Mesothelial cell of epicardium (in vitro differentiated cells): ENCODE measurements around the gene ZNF541. TPM values are rescaled to one million over a fixed set of nuclear protein-coding genes. Genes with fewer than 3 reads are reported as not detected.
"Not testable (repeated sequence)": the region's sequence is repeated elsewhere in the genome, so short reads cannot be mapped to it uniquely, and the experiment has no call there.

Source experiments
- DNase-seq, 2 experiments: peaks; one replicate each; pipeline ENCODE4 v3.0.0; 2021; ENCODE audit warnings: low spot score in 2 of 2; ENCODE audit not compliant: unreplicated experiment in 2 of 2
- H3K27ac Mint-ChIP-seq: 2 replicates; pipeline ENCODE4 v1.8.0; 2021; ENCODE audit warnings: mixed read lengths
- H3K27me3 Mint-ChIP-seq: 2 replicates; pipeline ENCODE4 v1.8.0; 2021; ENCODE audit warnings: low read depth, mixed read lengths
- H3K36me3 Mint-ChIP-seq: 2 replicates; pipeline ENCODE4 v1.8.0; 2021; ENCODE audit warnings: mixed read lengths
- H3K4me1 Mint-ChIP-seq: 2 replicates; pipeline ENCODE4 v1.8.0; 2021; ENCODE audit warnings: mixed read lengths
- H3K4me3 Mint-ChIP-seq: 2 replicates; pipeline ENCODE4 v1.8.0; 2021; ENCODE audit warnings: mild to moderate bottlenecking, moderate library complexity, mixed read lengths
- H3K9me3 Mint-ChIP-seq: 2 replicates; pipeline ENCODE4 v1.8.0; 2021; ENCODE audit warnings: mixed read lengths
- CTCF ChIP-seq: fragments of 200-600 bp; sonication (generic); IDR thresholded peaks from one replicate; pipeline ENCODE4 v1.5.0; 2021; ENCODE audit warnings: antibody characterized with exemption; ENCODE audit not compliant: unreplicated experiment
- total RNA-seq: library from RNA; stranded (reverse); gene quantifications from 3 replicates; pipeline ENCODE4 v1.2.1, GENCODE V29; 2021

ZNF541 gene
- total RNA-seq, 1 donor from 2014 or later = 0.18 TPM

- Mint-ChIP-seq H3K27me3 (no peaks in the 10 kb centered on the region), H3K4me3 (peak overlapping the region; percentile 80), H3K4me1 (peaks cover 19% of the 10 kb centered on the region), H3K27ac (peak overlapping the region; percentile 89), H3K36me3 (no peaks in the 10 kb centered on the region), H3K9me3 (no peaks in the 10 kb centered on the region)
- no peak for TF ChIP-seq CTCF
- DNase-seq = no peak
Observed at GRCh38 chr19:47601180-47601904, 28.4 kb upstream of the ZNF541 start.

GRCh38 chr19:47600246-47601179 lies 27.6 kb upstream of the ZNF541 start:
- Mint-ChIP-seq H3K4me1 (peaks cover 19% of the 10 kb centered on the region), H3K36me3 (no peaks in the 10 kb centered on the region), H3K4me3 (peak overlapping the region; percentile 80), H3K27me3 (no peaks in the 10 kb centered on the region), H3K27ac (peak overlapping the region; percentile 99), H3K9me3 (no peaks in the 10 kb centered on the region)
- peak; percentile 97 to 99 for DNase-seq
- no peak for TF ChIP-seq CTCF

- Mint-ChIP-seq H3K4me1 (peaks cover 19% of the 10 kb centered on the region), H3K27ac (peak overlapping the region; percentile 99), H3K4me3 (peak overlapping the region; percentile 80)
- not testable (repeated sequence) for H3K36me3 Mint-ChIP-seq, H3K9me3 Mint-ChIP-seq, DNase-seq, H3K27me3 Mint-ChIP-seq
Observed at GRCh38 chr19:47599671-47600245, 26.8 kb upstream of the ZNF541 start.

GRCh38 chr19:47598407-47599349 lies 25.7 kb upstream of the ZNF541 start:
- peak overlapping the region; percentile 80 for H3K4me3 Mint-ChIP-seq
- H3K9me3 Mint-ChIP-seq = no peaks in the 10 kb centered on the region
- DNase-seq = peak in 1 of 2 experiments; percentile 55
- H3K27ac Mint-ChIP-seq = peak overlapping the region; percentile 99
- no peaks in the 10 kb centered on the region for H3K36me3 Mint-ChIP-seq
- H3K4me1 Mint-ChIP-seq = peaks cover 19% of the 10 kb centered on the region
- TF ChIP-seq CTCF = no peak
- H3K27me3 Mint-ChIP-seq = no peaks in the 10 kb centered on the region

- no peak for DNase-seq
- peaks cover 19% of the 10 kb centered on the region for H3K4me1 Mint-ChIP-seq
- H3K4me3 Mint-ChIP-seq = no peak overlapping the region
- no peaks in the 10 kb centered on the region for H3K27me3 Mint-ChIP-seq
- TF ChIP-seq CTCF = no peak
- no peaks in the 10 kb centered on the region for H3K9me3 Mint-ChIP-seq
- H3K27ac Mint-ChIP-seq = no peak overlapping the region
- H3K36me3 Mint-ChIP-seq = no peaks in the 10 kb centered on the region
Observed at GRCh38 chr19:47595944-47596343, 23.0 kb upstream of the ZNF541 start.
